ENCODE measurements around the gene PRKCD. TPM values are rescaled to one million over a fixed set of nuclear protein-coding genes. Genes with fewer than 3 reads are reported as not detected.

PRKCD gene
- total RNA-seq, 1 donor from 2014 or later: 3.7 TPM

DNA sequence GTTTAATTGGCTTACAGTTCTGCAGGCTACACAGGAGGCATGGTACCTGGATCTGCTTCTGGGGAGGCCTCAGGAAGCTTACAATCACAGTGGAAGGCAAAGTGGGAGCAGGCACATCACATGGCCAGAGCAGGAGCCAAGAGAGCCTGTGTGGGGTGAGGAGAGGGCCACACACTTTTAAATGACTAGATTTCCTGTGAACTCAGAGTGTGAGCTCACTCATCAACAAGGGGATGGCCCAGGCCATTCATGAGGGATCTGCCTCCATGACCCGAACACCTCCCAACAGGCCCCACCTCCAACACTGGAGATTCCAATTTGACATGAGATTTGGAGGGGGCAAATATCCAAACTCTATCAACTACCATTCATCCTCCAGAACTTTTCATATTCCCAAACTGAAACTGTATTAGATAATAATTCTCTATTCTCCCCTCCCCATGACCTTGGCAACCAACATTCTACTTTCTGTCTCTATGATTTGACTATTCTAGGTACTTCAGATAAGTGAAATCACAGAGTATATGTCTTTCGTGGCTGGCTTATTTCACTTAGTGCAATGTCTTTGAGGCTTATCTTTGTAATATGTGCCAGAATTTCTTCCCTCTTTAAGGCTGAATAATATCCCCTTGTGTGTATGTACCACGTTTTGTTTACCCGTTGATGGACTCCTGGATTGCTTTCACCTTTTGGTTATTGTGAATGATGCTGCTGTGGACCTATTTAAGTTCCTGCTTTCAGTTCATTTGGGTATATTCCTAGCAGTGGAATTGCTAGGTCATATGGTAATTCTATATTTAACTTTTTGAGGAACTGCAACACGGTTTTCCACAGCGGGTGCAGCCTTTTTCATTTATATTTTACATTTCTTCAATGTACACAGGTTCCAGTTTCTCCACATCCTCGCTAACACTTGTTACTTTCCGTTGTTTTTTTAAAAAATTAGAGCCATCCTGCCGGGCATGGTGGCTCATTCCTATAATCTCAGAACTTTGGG lies 51.0 kb downstream of the PRKCD start:
- Histone ChIP-seq H3K27ac (ENCODE audit: low read depth, low read length) (no peak overlapping the region), H3K36me3 (ENCODE audit: control insufficient read depth in 3 of 3, insufficient read depth in 3 of 3, low read length in 3 of 3) (no peaks in the 10 kb centered on the region), H3K9me3 (ENCODE audit: control insufficient read depth in 3 of 3, low read length in 3 of 3) (no peaks in the 10 kb centered on the region), H3K9ac (ENCODE audit: low read depth in 1 of 3, low read length in 3 of 3) (no peak overlapping the region), H3K4me3 (ENCODE audit: low read length in 3 of 3) (no peak overlapping the region), H3K27me3 (ENCODE audit: control insufficient read depth in 3 of 3, insufficient read depth in 3 of 3, low read length in 3 of 3) (no peaks in the 10 kb centered on the region), H3K4me1 (ENCODE audit: control insufficient read depth in 3 of 3, insufficient read depth in 3 of 3, low read length in 3 of 3) (no peaks in the 10 kb centered on the region)

- Histone ChIP-seq H3K9ac (ENCODE audit: low read depth in 1 of 3, low read length in 3 of 3) (no peak overlapping the region), H3K27me3 (ENCODE audit: control insufficient read depth in 3 of 3, insufficient read depth in 3 of 3, low read length in 3 of 3) (no peaks in the 10 kb centered on the region), H3K36me3 (ENCODE audit: control insufficient read depth in 3 of 3, insufficient read depth in 3 of 3, low read length in 3 of 3) (no peaks in the 10 kb centered on the region), H3K9me3 (ENCODE audit: control insufficient read depth in 3 of 3, low read length in 3 of 3) (no peaks in the 10 kb centered on the region), H3K4me3 (ENCODE audit: low read length in 3 of 3) (no peak overlapping the region), H3K27ac (ENCODE audit: low read depth, low read length) (no peak overlapping the region), H3K4me1 (ENCODE audit: control insufficient read depth in 3 of 3, insufficient read depth in 3 of 3, low read length in 3 of 3) (no peaks in the 10 kb centered on the region)
Measured at GRCh38 chr3:53213276-53213675, 52.3 kb downstream of the PRKCD start.

- Histone ChIP-seq H3K36me3 (ENCODE audit: control insufficient read depth in 3 of 3, insufficient read depth in 3 of 3, low read length in 3 of 3) (no peaks in the 10 kb centered on the region), H3K27me3 (ENCODE audit: control insufficient read depth in 3 of 3, insufficient read depth in 3 of 3, low read length in 3 of 3) (no peaks in the 10 kb centered on the region), H3K27ac (ENCODE audit: low read depth, low read length) (no peak overlapping the region), H3K9ac (ENCODE audit: low read depth in 1 of 3, low read length in 3 of 3) (no peak overlapping the region), H3K9me3 (ENCODE audit: control insufficient read depth in 3 of 3, low read length in 3 of 3) (no peaks in the 10 kb centered on the region), H3K4me3 (ENCODE audit: low read length in 3 of 3) (no peak overlapping the region), H3K4me1 (ENCODE audit: control insufficient read depth in 3 of 3, insufficient read depth in 3 of 3, low read length in 3 of 3) (no peaks in the 10 kb centered on the region)
Measured at GRCh38 chr3:53215816-53216215, 54.8 kb downstream of the PRKCD start.

GRCh38 chr3:53216723-53217122 lies 55.7 kb downstream of the PRKCD start:
- no peaks in the 10 kb centered on the region for H3K4me1 ChIP-seq (ENCODE audit: control insufficient read depth in 3 of 3, insufficient read depth in 3 of 3, low read length in 3 of 3)
- H3K27me3 ChIP-seq (ENCODE audit: control insufficient read depth in 3 of 3, insufficient read depth in 3 of 3, low read length in 3 of 3): no peaks in the 10 kb centered on the region
- no peaks in the 10 kb centered on the region for H3K36me3 ChIP-seq (ENCODE audit: control insufficient read depth in 3 of 3, insufficient read depth in 3 of 3, low read length in 3 of 3)
- no peak overlapping the region for H3K27ac ChIP-seq (ENCODE audit: low read depth, low read length)
- H3K9me3 ChIP-seq (ENCODE audit: control insufficient read depth in 3 of 3, low read length in 3 of 3): no peaks in the 10 kb centered on the region
- H3K4me3 ChIP-seq (ENCODE audit: low read length in 3 of 3): no peak overlapping the region
- no peak overlapping the region for H3K9ac ChIP-seq (ENCODE audit: low read depth in 1 of 3, low read length in 3 of 3)

DNA sequence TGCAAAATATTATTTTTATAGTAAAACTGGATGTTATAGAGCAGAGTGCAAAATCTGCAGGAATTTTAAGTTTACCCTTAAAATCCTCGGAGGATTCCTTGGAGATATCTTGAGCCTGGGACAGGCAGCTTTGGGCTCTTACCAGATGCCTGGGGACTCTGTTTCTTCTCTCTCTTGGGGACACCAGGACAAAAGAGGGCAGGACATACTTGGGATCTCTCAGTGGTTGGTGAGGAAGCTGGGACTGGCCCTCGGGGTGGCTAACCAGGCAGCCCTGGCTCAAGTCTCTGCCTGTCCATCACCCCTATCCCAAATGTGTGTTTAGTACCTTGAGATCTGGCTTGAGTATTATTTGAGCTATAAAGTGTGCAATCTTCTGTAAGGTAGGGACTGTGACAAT lies 56.2 kb downstream of the PRKCD start:
- H3K4me3 ChIP-seq (ENCODE audit: low read length in 3 of 3): no peak overlapping the region
- no peaks in the 10 kb centered on the region for H3K27me3 ChIP-seq (ENCODE audit: control insufficient read depth in 3 of 3, insufficient read depth in 3 of 3, low read length in 3 of 3)
- H3K4me1 ChIP-seq (ENCODE audit: control insufficient read depth in 3 of 3, insufficient read depth in 3 of 3, low read length in 3 of 3): no peaks in the 10 kb centered on the region

GRCh38 chr3:53218131-53218530 lies 57.1 kb downstream of the PRKCD start:
- H3K27ac ChIP-seq (ENCODE audit: low read depth, low read length): no peak overlapping the region
- no peaks in the 10 kb centered on the region for H3K27me3 ChIP-seq (ENCODE audit: control insufficient read depth in 3 of 3, insufficient read depth in 3 of 3, low read length in 3 of 3)
- peaks cover 0 to 5% (median 0%) of the 10 kb centered on the region in 3 donors for H3K36me3 ChIP-seq (ENCODE audit: control insufficient read depth in 3 of 3, insufficient read depth in 3 of 3, low read length in 3 of 3)
- no peaks in the 10 kb centered on the region for H3K4me1 ChIP-seq (ENCODE audit: control insufficient read depth in 3 of 3, insufficient read depth in 3 of 3, low read length in 3 of 3)
- no peaks in the 10 kb centered on the region for H3K9me3 ChIP-seq (ENCODE audit: control insufficient read depth in 3 of 3, low read length in 3 of 3)
- no peak overlapping the region for H3K9ac ChIP-seq (ENCODE audit: low read depth in 1 of 3, low read length in 3 of 3)
- no peak overlapping the region for H3K4me3 ChIP-seq (ENCODE audit: low read length in 3 of 3)

More for the DNA sequence above, 56.2 kb downstream of the PRKCD start:
- Histone ChIP-seq H3K9me3 (ENCODE audit: control insufficient read depth in 3 of 3, low read length in 3 of 3) (no peaks in the 10 kb centered on the region), H3K27ac (ENCODE audit: low read depth, low read length) (no peak overlapping the region), H3K9ac (ENCODE audit: low read depth in 1 of 3, low read length in 3 of 3) (no peak overlapping the region), H3K36me3 (ENCODE audit: control insufficient read depth in 3 of 3, insufficient read depth in 3 of 3, low read length in 3 of 3) (no peaks in the 10 kb centered on the region)

GRCh38 chr3:53219895-53220483 lies 59.0 kb downstream of the PRKCD start:
- H3K9me3 ChIP-seq (ENCODE audit: control insufficient read depth in 3 of 3, low read length in 3 of 3): no peaks in the 10 kb centered on the region
- H3K4me3 ChIP-seq (ENCODE audit: low read length in 3 of 3): no peak overlapping the region
- peaks cover 11 to 17% (median 12%) of the 10 kb centered on the region in 3 donors for H3K36me3 ChIP-seq (ENCODE audit: control insufficient read depth in 3 of 3, insufficient read depth in 3 of 3, low read length in 3 of 3)
- H3K9ac ChIP-seq (ENCODE audit: low read depth in 1 of 3, low read length in 3 of 3): no peak overlapping the region
- no peaks in the 10 kb centered on the region for H3K27me3 ChIP-seq (ENCODE audit: control insufficient read depth in 3 of 3, insufficient read depth in 3 of 3, low read length in 3 of 3)
- H3K27ac ChIP-seq (ENCODE audit: low read depth, low read length): no peak overlapping the region
- no peaks in the 10 kb centered on the region for H3K4me1 ChIP-seq (ENCODE audit: control insufficient read depth in 3 of 3, insufficient read depth in 3 of 3, low read length in 3 of 3)

GRCh38 chr3:53221345-53221744 lies 60.3 kb downstream of the PRKCD start:
- H3K9ac ChIP-seq (ENCODE audit: low read depth in 1 of 3, low read length in 3 of 3): no peak overlapping the region
- no peaks in the 10 kb centered on the region for H3K27me3 ChIP-seq (ENCODE audit: control insufficient read depth in 3 of 3, insufficient read depth in 3 of 3, low read length in 3 of 3)
- peaks cover 22 to 31% (median 23%) of the 10 kb centered on the region in 3 donors for H3K36me3 ChIP-seq (ENCODE audit: control insufficient read depth in 3 of 3, insufficient read depth in 3 of 3, low read length in 3 of 3)
- H3K4me3 ChIP-seq (ENCODE audit: low read length in 3 of 3): no peak overlapping the region
- H3K9me3 ChIP-seq (ENCODE audit: control insufficient read depth in 3 of 3, low read length in 3 of 3): no peaks in the 10 kb centered on the region
- H3K4me1 ChIP-seq (ENCODE audit: control insufficient read depth in 3 of 3, insufficient read depth in 3 of 3, low read length in 3 of 3): no peaks in the 10 kb centered on the region
- no peak overlapping the region for H3K27ac ChIP-seq (ENCODE audit: low read depth, low read length)

DNA sequence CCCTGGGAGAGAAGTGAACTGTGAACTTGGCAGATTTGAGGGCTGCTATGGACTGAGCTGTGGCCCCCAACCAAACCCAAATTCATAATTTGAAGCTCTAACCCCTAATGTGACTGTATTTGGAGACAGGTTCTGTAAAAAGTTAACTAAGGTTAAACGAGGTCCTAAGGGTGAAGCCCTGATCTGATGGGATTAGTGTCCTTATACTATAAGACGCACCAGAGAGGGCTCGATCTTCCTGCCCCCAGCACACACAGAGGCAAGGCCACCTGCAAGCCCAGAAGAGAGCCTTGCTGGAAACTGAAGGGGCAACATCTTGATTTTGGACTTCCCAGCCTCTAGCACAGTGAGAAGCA lies 60.8 kb downstream of the PRKCD start:
- Histone ChIP-seq H3K4me1 (ENCODE audit: control insufficient read depth in 3 of 3, insufficient read depth in 3 of 3, low read length in 3 of 3) (no peaks in the 10 kb centered on the region), H3K27me3 (ENCODE audit: control insufficient read depth in 3 of 3, insufficient read depth in 3 of 3, low read length in 3 of 3) (no peaks in the 10 kb centered on the region), H3K9ac (ENCODE audit: low read depth in 1 of 3, low read length in 3 of 3) (no peak overlapping the region), H3K36me3 (ENCODE audit: control insufficient read depth in 3 of 3, insufficient read depth in 3 of 3, low read length in 3 of 3) (peaks cover 27 to 36% (median 28%) of the 10 kb centered on the region in 3 donors), H3K27ac (ENCODE audit: low read depth, low read length) (no peak overlapping the region), H3K4me3 (ENCODE audit: low read length in 3 of 3) (no peak overlapping the region), H3K9me3 (ENCODE audit: control insufficient read depth in 3 of 3, low read length in 3 of 3) (no peaks in the 10 kb centered on the region)

- H3K36me3 ChIP-seq (ENCODE audit: control insufficient read depth in 3 of 3, insufficient read depth in 3 of 3, low read length in 3 of 3): peaks cover 32 to 40% (median 33%) of the 10 kb centered on the region in 3 donors
- H3K27me3 ChIP-seq (ENCODE audit: control insufficient read depth in 3 of 3, insufficient read depth in 3 of 3, low read length in 3 of 3): no peaks in the 10 kb centered on the region
- no peak overlapping the region for H3K9ac ChIP-seq (ENCODE audit: low read depth in 1 of 3, low read length in 3 of 3)
- H3K27ac ChIP-seq (ENCODE audit: low read depth, low read length): no peak overlapping the region
- H3K4me3 ChIP-seq (ENCODE audit: low read length in 3 of 3): no peak overlapping the region
- no peaks in the 10 kb centered on the region for H3K9me3 ChIP-seq (ENCODE audit: control insufficient read depth in 3 of 3, low read length in 3 of 3)
- H3K4me1 ChIP-seq (ENCODE audit: control insufficient read depth in 3 of 3, insufficient read depth in 3 of 3, low read length in 3 of 3): no peaks in the 10 kb centered on the region
Measured at GRCh38 chr3:53222183-53222901, 61.3 kb downstream of the PRKCD start.
